GM23338 (cell line): ENCODE data around the gene TTBK1. TPM values are rescaled to one million over a fixed set of nuclear protein-coding genes. Genes with fewer than 3 reads are reported as not detected.

Experiments
- ATAC-seq: fragments of 200-7000 bp; cut with Tn5 transposase; 3 replicates; pipeline ENCODE4 v1.9.1; 2020
- DNase-seq: peaks from one replicate; pipeline ENCODE4 v3.0.0-alpha.2; 2015; ENCODE audit warnings: low spot score
- H2AFZ ChIP-seq: fragments of 200-600 bp; sonication (generic); 2 replicates; pipeline ENCODE4 v1.8.0; 2016; ENCODE audit warnings: antibody characterized with exemption, mild to moderate bottlenecking, moderate library complexity
- H3F3A ChIP-seq: fragments of 200-600 bp; sonication (generic); replicated peaks from 2 replicates; pipeline ENCODE4 v1.8.0; 2017; ENCODE audit warnings: antibody characterized with exemption, mixed run types, low read depth
- H3K27ac ChIP-seq: fragments of 200-600 bp; sonication (generic); 2 replicates; pipeline ENCODE4 v1.6.1; 2016; ENCODE audit warnings: low read depth
- H3K27me3 ChIP-seq: fragments of 200-600 bp; sonication (generic); 2 replicates; pipeline ENCODE4 v1.8.0; 2016; ENCODE audit warnings: mild to moderate bottlenecking, mixed run types, moderate library complexity; ENCODE audit not compliant: insufficient read depth
- H3K36me3 ChIP-seq: fragments of 200-600 bp; sonication (generic); 2 replicates; pipeline ENCODE4 v1.8.0; 2016; ENCODE audit warnings: mild to moderate bottlenecking; ENCODE audit not compliant: insufficient read depth
- H3K4me1 ChIP-seq: fragments of 200-600 bp; sonication (generic); 2 replicates; pipeline ENCODE4 v1.8.0; 2016; ENCODE audit warnings: mild to moderate bottlenecking, moderate library complexity; ENCODE audit not compliant: insufficient read depth
- H3K4me2 ChIP-seq: fragments of 200-600 bp; sonication (generic); 2 replicates; pipeline ENCODE4 v1.7.1; 2017; ENCODE audit warnings: mixed run types
- H3K4me3 ChIP-seq: fragments of 200-600 bp; sonication (generic); 2 replicates; pipeline ENCODE4 v1.6.1; 2016; ENCODE audit warnings: mixed run types
- H3K79me2 ChIP-seq: fragments of 200-600 bp; sonication (generic); replicated peaks from 2 replicates; pipeline ENCODE4 v1.8.0; 2017; ENCODE audit warnings: mild to moderate bottlenecking; ENCODE audit not compliant: insufficient read depth
- H3K9me2 ChIP-seq: fragments of 200-600 bp; sonication (generic); 2 replicates; pipeline ENCODE4 v1.8.0; 2017; ENCODE audit not compliant: insufficient read depth
- H4K20me1 ChIP-seq: fragments of 200-600 bp; sonication (generic); replicated peaks from 2 replicates; pipeline ENCODE4 v1.8.0; 2017; ENCODE audit warnings: mild to moderate bottlenecking; ENCODE audit not compliant: insufficient read depth
- H3K27ac Mint-ChIP-seq: 2 replicates; pipeline ENCODE4 v1.8.0; 2020; ENCODE audit warnings: inconsistent platforms, mild to moderate bottlenecking, moderate library complexity, mixed read lengths
- H3K27me3 Mint-ChIP-seq: 3 replicates; pipeline ENCODE4 v1.8.0; 2022; ENCODE audit warnings: low read depth, mild to moderate bottlenecking, moderate library complexity, mixed read lengths, inconsistent platforms; ENCODE audit not compliant: insufficient read depth, poor library complexity
- H3K36me3 Mint-ChIP-seq: 3 replicates; pipeline ENCODE4 v1.8.0; 2021; ENCODE audit warnings: low read depth, mild to moderate bottlenecking, inconsistent platforms, moderate library complexity, mixed read lengths
- H3K4me1 Mint-ChIP-seq: 3 replicates; pipeline ENCODE4 v1.8.0; 2020; ENCODE audit warnings: mild to moderate bottlenecking, inconsistent platforms, mixed read lengths
- H3K4me3 Mint-ChIP-seq: 3 replicates; pipeline ENCODE4 v1.8.0; 2021; ENCODE audit warnings: moderate library complexity, mild to moderate bottlenecking, inconsistent platforms, mixed read lengths
- H3K9me3 Mint-ChIP-seq: 3 replicates; pipeline ENCODE4 v1.8.0; 2020; ENCODE audit warnings: moderate library complexity, mild to moderate bottlenecking, inconsistent platforms, mixed read lengths
- CREB1 ChIP-seq: fragments of 250-450 bp; sonication (Bioruptor Pico); IDR thresholded peaks from 2 replicates; pipeline ENCODE4 v1.5.0; 2020; ENCODE audit warnings: low read depth, mild to moderate bottlenecking, moderate library complexity
- CTCF ChIP-seq, 2 experiments: fragments of 200-600 bp in 1 of 2; sonication (generic) in 1 of 2; conservative IDR thresholded peaks; 2 replicates each; pipeline versions ENCODE4 v1.5.1 to v1.6.1; 2016 to 2017; ENCODE audit warnings: antibody characterized with exemption in 2 of 2, low read depth in 2 of 2, mild to moderate bottlenecking in 2 of 2, moderate library complexity in 1 of 2
- ETS1 ChIP-seq: IDR thresholded peaks from 2 replicates; pipeline ENCODE4 v1.6.1; 2016; ENCODE audit warnings: antibody characterized with exemption
- EZH2 ChIP-seq: fragments of 200-600 bp; sonication (generic); IDR thresholded peaks from one replicate; pipeline ENCODE4 v1.8.0; 2017; ENCODE audit warnings: antibody characterized with exemption, mild to moderate bottlenecking, low read depth; ENCODE audit not compliant: unreplicated experiment
- EZH2phosphoT487 ChIP-seq: fragments of 200-600 bp; sonication (generic); IDR thresholded peaks from one replicate; pipeline ENCODE4 v1.8.1; 2018; ENCODE audit warnings: antibody characterized with exemption; ENCODE audit not compliant: unreplicated experiment
- JUNB ChIP-seq: IDR thresholded peaks from one replicate; pipeline ENCODE4 v1.6.1; 2016; ENCODE audit warnings: antibody characterized with exemption; ENCODE audit not compliant: unreplicated experiment
- NANOG ChIP-seq: IDR thresholded peaks from 2 replicates; pipeline ENCODE4 v1.6.1; 2016; ENCODE audit warnings: antibody characterized with exemption, borderline replicate concordance
- POLR2AphosphoS5 ChIP-seq: IDR thresholded peaks from 2 replicates; pipeline ENCODE4 v1.6.1; 2016; ENCODE audit warnings: antibody characterized with exemption, low read depth
- REST ChIP-seq: IDR thresholded peaks from one replicate; pipeline ENCODE4 v1.6.1; 2018; ENCODE audit warnings: antibody characterized with exemption; ENCODE audit not compliant: unreplicated experiment
- STAT1 ChIP-seq: IDR thresholded peaks from one replicate; pipeline ENCODE4 v1.6.1; 2016; ENCODE audit warnings: antibody characterized with exemption; ENCODE audit not compliant: unreplicated experiment
- ZNF114 ChIP-seq: fragments of 250-450 bp; sonication (Bioruptor Pico); IDR thresholded peaks from 2 replicates; pipeline ENCODE4 v1.5.0; 2020; ENCODE audit warnings: mild to moderate bottlenecking, moderate library complexity
- ZNF331 ChIP-seq: fragments of 250-450 bp; sonication (Bioruptor Pico); IDR thresholded peaks from 2 replicates; pipeline ENCODE4 v1.5.0; 2020; ENCODE audit warnings: low read depth, mild to moderate bottlenecking, moderate library complexity
- ZNF462 ChIP-seq: fragments of 250-450 bp; sonication (Bioruptor Pico); IDR thresholded peaks from 2 replicates; pipeline ENCODE4 v1.5.0; 2020; ENCODE audit warnings: mild to moderate bottlenecking, moderate library complexity
- polyA plus RNA-seq: library from polyadenylated mRNA; unstranded; fragments of >200 nt; fragmentation: Nextera tagmentation; extraction: Ambion mirVana; gene quantifications from 2 replicates; pipeline ENCODE4 v1.2.1, GENCODE V29; 2016
- total RNA-seq: library from RNA; depleted of rRNA; stranded (reverse); fragments of >200 nt; shearing (Covaris generic); gene quantifications from 2 replicates; pipeline ENCODE4 v1.2.3, GENCODE V29; 2014

Gene TTBK1
- total and polyA plus RNA-seq, 2 experiments from 2014 or later = 0.29 to 1.1 TPM

GRCh38 chr6:43299338-43300293 is 56.3 kb downstream of the TTBK1 start:
- peaks cover 8% of the 10 kb centered on the region for H3K27me3 Mint-ChIP-seq
- peaks cover 4% of the 10 kb centered on the region; the same call in 2 of the 3 replicates for H3K4me1 Mint-ChIP-seq
- H3K27ac Mint-ChIP-seq = no peak overlapping the region
- TF ChIP-seq NANOG = no peak
- TF ChIP-seq EZH2phosphoT487 = no peak
- TF ChIP-seq ZNF114 = no peak
- TF ChIP-seq JUNB = no peak
- TF ChIP-seq STAT1 = no peak
- no peak for TF ChIP-seq REST
- no peak for TF ChIP-seq EZH2
- no peak for TF ChIP-seq ZNF331
- no peak for TF ChIP-seq CTCF (conservative IDR thresholded peaks at IDR 0.05; ENCODE audit: low read depth in 2 of 2)
- no peak for TF ChIP-seq POLR2AphosphoS5
- TF ChIP-seq ZNF462 (CRISPR knock-in tag) = no peak
- no peak for TF ChIP-seq CREB1 (CRISPR knock-in tag)
- no peak for TF ChIP-seq ETS1
- H3K4me2 ChIP-seq = no peak overlapping the region
- ATAC-seq (no peak), DNase-seq (no peak)
- H3K9me2 ChIP-seq = peaks cover 4% of the 10 kb centered on the region; the same call in 1 of the 2 replicates
- H3K27ac ChIP-seq = no peak overlapping the region
- no peaks in the 10 kb centered on the region for H3K27me3 ChIP-seq
- no peaks in the 10 kb centered on the region for H3K79me2 ChIP-seq
- H3K4me3 Mint-ChIP-seq = no peak overlapping the region
- H3K9me3 Mint-ChIP-seq = no peaks in the 10 kb centered on the region
- no peak overlapping the region for H2AFZ ChIP-seq
- H4K20me1 ChIP-seq = no peaks in the 10 kb centered on the region
- no peak overlapping the region for H3K4me3 ChIP-seq
- no peaks in the 10 kb centered on the region for H3K36me3 Mint-ChIP-seq
- no peaks in the 10 kb centered on the region for H3F3A ChIP-seq
- no peaks in the 10 kb centered on the region for H3K4me1 ChIP-seq
- H3K36me3 ChIP-seq = no peaks in the 10 kb centered on the region
